HEK293 (cell line): Measurements from ENCODE around the gene ACTR1A.

Experiments used
- CTCF ChIA-PET: fragments of 350-600 bp; formaldehyde crosslinking; extraction: SDS; loops from one replicate; lab custom pipeline; 2021; ENCODE audit warnings: antibody characterized with exemption; lab: Yijun Ruan, JAX
- POLR2A ChIA-PET: fragments of 300-600 bp; formaldehyde crosslinking; extraction: SDS; loops from one replicate; lab custom pipeline; 2020; ENCODE audit warnings: antibody characterized with exemption, inconsistent platforms; lab: Yijun Ruan, JAX
- H3K27ac ChIP-seq: fragments of 200-500 bp; sonication (Bioruptor generic); 2 replicates; pipeline ENCODE4 v1.5.1; 2014; ENCODE audit warnings: low read depth, low read length, control low read depth, inconsistent platforms; ENCODE audit errors: extremely low read depth
- H3K36me3 ChIP-seq, 2 experiments: fragments of 200-500 bp in 1 of 2; sonication (Bioruptor generic) in 1 of 2; 1 replicate in 1 of 2; 2 replicates in 1 of 2; pipeline ENCODE4 v1.5.1; 2014 to 2017; ENCODE audit warnings: inconsistent platforms in 2 of 2, low read length in 2 of 2; ENCODE audit not compliant: control insufficient read depth in 2 of 2, insufficient read depth in 1 of 2
- H3K4me1 ChIP-seq: fragments of 200-500 bp; sonication (Bioruptor generic); 2 replicates; pipeline ENCODE4 v1.5.1; 2014; ENCODE audit warnings: mild to moderate bottlenecking, low read length, inconsistent platforms; ENCODE audit not compliant: control insufficient read depth, insufficient read depth
- H3K4me3 ChIP-seq: 2 replicates; pipeline ENCODE4 v1.5.1; 2011; ENCODE audit warnings: low read depth, mild to moderate bottlenecking, control low read depth, low read length, moderate library complexity
- H3K9me3 ChIP-seq: fragments of 200-500 bp; sonication (Bioruptor generic); 2 replicates; pipeline ENCODE4 v1.5.1; 2014; ENCODE audit warnings: low read depth, low read length, inconsistent platforms; ENCODE audit not compliant: control insufficient read depth, insufficient read depth
- ELK4 ChIP-seq: IDR thresholded peaks from 2 replicates; pipeline ENCODE4 v1.6.1; 2011; ENCODE audit warnings: mild to moderate bottlenecking, low read depth, low read length, borderline replicate concordance
- GLIS1 ChIP-seq: fragments of 450-650 bp; formaldehyde crosslinking; IDR thresholded peaks from 2 replicates; pipeline ENCODE4 v1.5.1; 2016; ENCODE audit warnings: missing biosample characterization, missing genetic modification characterization
- GLIS2 ChIP-seq: fragments of 450-650 bp; formaldehyde crosslinking; IDR thresholded peaks from 2 replicates; pipeline ENCODE4 v1.5.1; 2016; ENCODE audit warnings: missing biosample characterization, missing genetic modification characterization
- MZF1 ChIP-seq: fragments of 450-650 bp; formaldehyde crosslinking; IDR thresholded peaks from 2 replicates; pipeline ENCODE4 v1.5.1; 2017; ENCODE audit warnings: missing biosample characterization, missing genetic modification characterization, borderline replicate concordance
- REPIN1 ChIP-seq: fragments of 450-650 bp; formaldehyde crosslinking; IDR thresholded peaks from 2 replicates; pipeline ENCODE4 v1.5.1; 2017; ENCODE audit warnings: missing biosample characterization, missing genetic modification characterization, low read depth
- ZBTB26 ChIP-seq: fragments of 450-650 bp; formaldehyde crosslinking; optimal IDR thresholded peaks from 2 replicates; pipeline ENCODE3; 2016; ENCODE audit warnings: missing biosample characterization, mild to moderate bottlenecking, missing genetic modification characterization
- ZFP3 ChIP-seq: fragments of 450-650 bp; formaldehyde crosslinking; IDR thresholded peaks from 2 replicates; pipeline ENCODE4 v1.5.1; 2016; ENCODE audit warnings: low read depth, missing biosample characterization, missing genetic modification characterization
- ZNF114 ChIP-seq: fragments of 450-650 bp; formaldehyde crosslinking; IDR thresholded peaks from 2 replicates; pipeline ENCODE4 v1.5.0; 2017; ENCODE audit warnings: missing biosample characterization, missing genetic modification characterization
- ZNF169 ChIP-seq: fragments of 450-650 bp; formaldehyde crosslinking; IDR thresholded peaks from 2 replicates; pipeline ENCODE4 v1.5.1; 2016; ENCODE audit warnings: missing biosample characterization, missing genetic modification characterization
- ZNF175 ChIP-seq: fragments of 450-650 bp; formaldehyde crosslinking; IDR thresholded peaks from 2 replicates; pipeline ENCODE4 v1.5.1; 2016; ENCODE audit warnings: missing biosample characterization, missing genetic modification characterization
- ZNF366 ChIP-seq: fragments of 450-650 bp; formaldehyde crosslinking; conservative IDR thresholded peaks from 2 replicates; pipeline ENCODE4 v1.5.1; 2016; ENCODE audit warnings: missing biosample characterization, missing genetic modification characterization
- ZNF433 ChIP-seq: fragments of 450-650 bp; formaldehyde crosslinking; IDR thresholded peaks from 2 replicates; pipeline ENCODE4 v1.5.1; 2016; ENCODE audit warnings: missing biosample characterization, missing genetic modification characterization, low read depth
- ZNF544 ChIP-seq: fragments of 450-650 bp; formaldehyde crosslinking; IDR thresholded peaks from 2 replicates; pipeline ENCODE4 v1.5.0; 2017; ENCODE audit warnings: missing biosample characterization, missing genetic modification characterization
- ZNF580 ChIP-seq: fragments of 450-650 bp; formaldehyde crosslinking; IDR thresholded peaks from 2 replicates; pipeline ENCODE4 v1.5.1; 2016; ENCODE audit warnings: missing biosample characterization, missing genetic modification characterization
- ZNF623 ChIP-seq: fragments of 450-650 bp; formaldehyde crosslinking; IDR thresholded peaks from 2 replicates; pipeline ENCODE4 v1.5.1; 2016; ENCODE audit warnings: missing biosample characterization, missing genetic modification characterization
- ZNF645 ChIP-seq: fragments of 450-650 bp; formaldehyde crosslinking; IDR thresholded peaks from 2 replicates; pipeline ENCODE4; 2016; ENCODE audit warnings: missing biosample characterization, missing genetic modification characterization
- ZNF660 ChIP-seq: fragments of 450-650 bp; IDR thresholded peaks from 2 replicates; pipeline ENCODE4 v1.5.1; 2018; ENCODE audit warnings: missing biosample characterization, mild to moderate bottlenecking, missing genetic modification characterization
- ZNF768 ChIP-seq: fragments of 450-650 bp; formaldehyde crosslinking; IDR thresholded peaks from 2 replicates; pipeline ENCODE4 v1.5.1; 2018; ENCODE audit warnings: missing biosample characterization, mild to moderate bottlenecking, missing genetic modification characterization
- ZNF777 ChIP-seq: fragments of 450-650 bp; formaldehyde crosslinking; IDR thresholded peaks from 2 replicates; pipeline ENCODE4 v1.5.1; 2017; ENCODE audit warnings: missing biosample characterization, missing genetic modification characterization, borderline replicate concordance
- TF ChIP-seq, protein P1 (sequence below): fragments of 450-650 bp; formaldehyde crosslinking; IDR thresholded peaks from 2 replicates; pipeline ENCODE4 v1.5.1; 2016; ENCODE audit warnings: missing biosample characterization, missing genetic modification characterization, borderline replicate concordance
- TF ChIP-seq, protein P2 (sequence below): fragments of 450-650 bp; formaldehyde crosslinking; IDR thresholded peaks from 2 replicates; pipeline ENCODE4 v1.5.1; 2016; ENCODE audit warnings: missing biosample characterization, missing genetic modification characterization
- TF ChIP-seq, protein P3 (sequence below): fragments of 450-650 bp; formaldehyde crosslinking; IDR thresholded peaks from 2 replicates; pipeline ENCODE4 v1.5.1; 2016; ENCODE audit warnings: missing biosample characterization, missing genetic modification characterization, low read depth
- TF ChIP-seq, protein P4 (sequence below): fragments of 450-650 bp; formaldehyde crosslinking; IDR thresholded peaks from 2 replicates; pipeline ENCODE4 v1.5.1; 2016; ENCODE audit warnings: missing biosample characterization, missing genetic modification characterization

ACTR1A gene

DNA sequence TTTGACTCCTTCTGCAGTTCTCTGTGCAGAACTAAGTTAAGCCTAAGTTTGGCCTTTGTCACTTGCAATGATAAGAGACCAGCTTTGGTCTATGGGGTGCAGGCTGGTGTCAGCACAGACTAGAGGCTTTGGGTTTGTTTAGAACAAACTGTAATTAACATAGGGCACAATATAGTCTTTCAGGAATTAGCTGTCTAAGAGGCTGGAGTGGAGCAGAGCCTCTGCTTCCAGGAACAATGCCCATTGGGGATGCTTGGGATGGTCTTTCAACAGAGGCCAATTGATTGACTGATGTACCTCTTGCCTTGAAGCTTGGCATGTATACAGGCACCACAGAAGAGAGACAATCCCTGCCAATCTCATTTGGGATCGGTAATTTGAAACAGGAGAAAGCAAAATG, 6.0 kb upstream of the ACTR1A start:
- peaks cover 24 to 60% of the 10 kb centered on the region in 2 experiments for H3K36me3 ChIP-seq
- ChIA-PET CTCF (interaction anchor here (0.7 kb wide), 1 partner anchor 82 kb away, joined by 3 read pairs; no protein-coding TSS in a partner anchor), POLR2A (interaction anchor here (0.6 kb wide), 1 partner anchor 22 kb away, joined by 4 read pairs; no protein-coding TSS in a partner anchor)

DNA sequence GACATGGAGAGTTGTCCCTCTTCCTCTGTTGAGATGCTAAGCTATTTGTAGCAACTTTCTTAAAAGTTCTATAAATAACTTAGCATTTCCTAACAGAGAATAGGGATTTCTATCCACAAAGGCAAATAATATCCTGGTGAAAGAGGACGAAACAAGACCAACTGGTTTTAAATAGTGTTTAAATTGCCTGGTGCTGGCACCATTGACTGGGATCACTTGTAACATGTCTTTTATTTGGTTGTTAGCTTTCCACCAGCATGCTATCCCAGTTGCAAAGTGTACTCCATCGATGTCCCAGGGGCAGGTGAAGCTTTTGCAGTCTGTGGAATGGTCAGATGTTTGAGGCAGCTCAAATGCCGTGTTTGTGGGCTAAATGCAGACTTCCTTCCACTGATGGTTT, 5.0 kb upstream of the ACTR1A start:
- no peaks in the 10 kb centered on the region for H3K9me3 ChIP-seq
- no peak overlapping the region for H3K4me3 ChIP-seq
- H3K4me1 ChIP-seq = peaks cover 3% of the 10 kb centered on the region; the same call in 1 of the 2 replicates
- H3K36me3 ChIP-seq = peaks cover 15 to 51% of the 10 kb centered on the region in 2 experiments
- ChIA-PET CTCF (interaction anchor here (0.5 to 1.4 kb wide), 4 partner anchors 9 to 594 kb away, joined by 3 to 8 read pairs (median 4); no protein-coding TSS in a partner anchor), POLR2A (interaction anchor here (0.6 kb wide), 1 partner anchor 1022 kb away, joined by 3 read pairs; no protein-coding TSS in a partner anchor)
- no peak overlapping the region for H3K27ac ChIP-seq
- TF ChIP-seq, protein P1, sequence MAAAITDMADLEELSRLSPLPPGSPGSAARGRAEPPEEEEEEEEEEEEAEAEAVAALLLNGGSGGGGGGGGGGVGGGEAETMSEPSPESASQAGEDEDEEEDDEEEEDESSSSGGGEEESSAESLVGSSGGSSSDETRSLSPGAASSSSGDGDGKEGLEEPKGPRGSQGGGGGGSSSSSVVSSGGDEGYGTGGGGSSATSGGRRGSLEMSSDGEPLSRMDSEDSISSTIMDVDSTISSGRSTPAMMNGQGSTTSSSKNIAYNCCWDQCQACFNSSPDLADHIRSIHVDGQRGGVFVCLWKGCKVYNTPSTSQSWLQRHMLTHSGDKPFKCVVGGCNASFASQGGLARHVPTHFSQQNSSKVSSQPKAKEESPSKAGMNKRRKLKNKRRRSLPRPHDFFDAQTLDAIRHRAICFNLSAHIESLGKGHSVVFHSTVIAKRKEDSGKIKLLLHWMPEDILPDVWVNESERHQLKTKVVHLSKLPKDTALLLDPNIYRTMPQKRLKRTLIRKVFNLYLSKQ (tag by site-specific recombination) = no peak
- TF ChIP-seq ZNF366 (tag by site-specific recombination) = no peak
- TF ChIP-seq, protein P2, sequence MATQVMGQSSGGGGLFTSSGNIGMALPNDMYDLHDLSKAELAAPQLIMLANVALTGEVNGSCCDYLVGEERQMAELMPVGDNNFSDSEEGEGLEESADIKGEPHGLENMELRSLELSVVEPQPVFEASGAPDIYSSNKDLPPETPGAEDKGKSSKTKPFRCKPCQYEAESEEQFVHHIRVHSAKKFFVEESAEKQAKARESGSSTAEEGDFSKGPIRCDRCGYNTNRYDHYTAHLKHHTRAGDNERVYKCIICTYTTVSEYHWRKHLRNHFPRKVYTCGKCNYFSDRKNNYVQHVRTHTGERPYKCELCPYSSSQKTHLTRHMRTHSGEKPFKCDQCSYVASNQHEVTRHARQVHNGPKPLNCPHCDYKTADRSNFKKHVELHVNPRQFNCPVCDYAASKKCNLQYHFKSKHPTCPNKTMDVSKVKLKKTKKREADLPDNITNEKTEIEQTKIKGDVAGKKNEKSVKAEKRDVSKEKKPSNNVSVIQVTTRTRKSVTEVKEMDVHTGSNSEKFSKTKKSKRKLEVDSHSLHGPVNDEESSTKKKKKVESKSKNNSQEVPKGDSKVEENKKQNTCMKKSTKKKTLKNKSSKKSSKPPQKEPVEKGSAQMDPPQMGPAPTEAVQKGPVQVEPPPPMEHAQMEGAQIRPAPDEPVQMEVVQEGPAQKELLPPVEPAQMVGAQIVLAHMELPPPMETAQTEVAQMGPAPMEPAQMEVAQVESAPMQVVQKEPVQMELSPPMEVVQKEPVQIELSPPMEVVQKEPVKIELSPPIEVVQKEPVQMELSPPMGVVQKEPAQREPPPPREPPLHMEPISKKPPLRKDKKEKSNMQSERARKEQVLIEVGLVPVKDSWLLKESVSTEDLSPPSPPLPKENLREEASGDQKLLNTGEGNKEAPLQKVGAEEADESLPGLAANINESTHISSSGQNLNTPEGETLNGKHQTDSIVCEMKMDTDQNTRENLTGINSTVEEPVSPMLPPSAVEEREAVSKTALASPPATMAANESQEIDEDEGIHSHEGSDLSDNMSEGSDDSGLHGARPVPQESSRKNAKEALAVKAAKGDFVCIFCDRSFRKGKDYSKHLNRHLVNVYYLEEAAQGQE (tag by site-specific recombination) = no peak
- no peak for TF ChIP-seq ZNF580 (tag by site-specific recombination)
- TF ChIP-seq ZFP3 (tag by site-specific recombination) = no peak
- TF ChIP-seq ZNF169 (tag by site-specific recombination) = no peak

More for the DNA sequence above, 6.0 kb upstream of the ACTR1A start:
- H3K27ac ChIP-seq = no peak overlapping the region
- TF ChIP-seq ZNF175 (tag by site-specific recombination) (no peak), ZBTB26 (tag by site-specific recombination) (no peak), ZNF768 (no peak), ZNF114 (tag by site-specific recombination) (no peak), ZNF544 (tag by site-specific recombination) (no peak), REPIN1 (tag by site-specific recombination) (no peak), GLIS2 (tag by site-specific recombination) (no peak), ZNF660 (tag by site-specific recombination) (no peak), MZF1 (tag by site-specific recombination) (no peak), GLIS1 (no peak), ZNF645 (no peak), ELK4 (no peak), ZNF433 (tag by site-specific recombination) (no peak), ZNF777 (tag by site-specific recombination) (no peak), ZNF623 (tag by site-specific recombination) (no peak)
- TF ChIP-seq, protein P3, sequence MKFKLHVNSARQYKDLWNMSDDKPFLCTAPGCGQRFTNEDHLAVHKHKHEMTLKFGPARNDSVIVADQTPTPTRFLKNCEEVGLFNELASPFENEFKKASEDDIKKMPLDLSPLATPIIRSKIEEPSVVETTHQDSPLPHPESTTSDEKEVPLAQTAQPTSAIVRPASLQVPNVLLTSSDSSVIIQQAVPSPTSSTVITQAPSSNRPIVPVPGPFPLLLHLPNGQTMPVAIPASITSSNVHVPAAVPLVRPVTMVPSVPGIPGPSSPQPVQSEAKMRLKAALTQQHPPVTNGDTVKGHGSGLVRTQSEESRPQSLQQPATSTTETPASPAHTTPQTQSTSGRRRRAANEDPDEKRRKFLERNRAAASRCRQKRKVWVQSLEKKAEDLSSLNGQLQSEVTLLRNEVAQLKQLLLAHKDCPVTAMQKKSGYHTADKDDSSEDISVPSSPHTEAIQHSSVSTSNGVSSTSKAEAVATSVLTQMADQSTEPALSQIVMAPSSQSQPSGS (tag by site-specific recombination) = no peak
- TF ChIP-seq, protein P4, sequence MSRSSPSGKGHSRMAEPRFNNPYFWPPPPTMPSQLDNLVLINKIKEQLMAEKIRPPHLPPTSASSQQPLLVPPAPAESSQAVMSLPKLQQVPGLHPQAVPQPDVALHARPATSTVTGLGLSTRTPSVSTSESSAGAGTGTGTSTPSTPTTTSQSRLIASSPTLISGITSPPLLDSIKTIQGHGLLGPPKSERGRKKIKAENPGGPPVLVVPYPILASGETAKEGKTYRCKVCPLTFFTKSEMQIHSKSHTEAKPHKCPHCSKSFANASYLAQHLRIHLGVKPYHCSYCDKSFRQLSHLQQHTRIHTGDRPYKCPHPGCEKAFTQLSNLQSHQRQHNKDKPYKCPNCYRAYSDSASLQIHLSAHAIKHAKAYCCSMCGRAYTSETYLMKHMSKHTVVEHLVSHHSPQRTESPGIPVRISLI (tag by site-specific recombination) = no peak
- H3K9me3 ChIP-seq = no peaks in the 10 kb centered on the region
- H3K4me3 ChIP-seq = no peak overlapping the region
- no peaks in the 10 kb centered on the region for H3K4me1 ChIP-seq
